K562 (cell line): ENCODE measurements around the gene HEATR3. TPM values are rescaled to one million over a fixed set of nuclear protein-coding genes. Genes with fewer than 3 reads are reported as not detected.

ENCODE experiments used
- RFX1 ChIP-seq: fragments of 450-650 bp; IDR thresholded peaks from 2 replicates; pipeline ENCODE4 v1.6.1; 2016; ENCODE audit warnings: mild to moderate bottlenecking, moderate library complexity
- TAF15 ChIP-seq: fragments of 200-400 bp; formaldehyde crosslinking; IDR thresholded peaks from 2 replicates; pipeline ENCODE4 v1.6.1; 2017; ENCODE audit warnings: mild to moderate bottlenecking, low read depth, low read length, moderate library complexity
- polyA plus RNA-seq, 8 experiments: library from polyadenylated mRNA; depleted of rRNA in 4 of 8; stranded (reverse) in 5 of 8; unstranded in 3 of 8; fragments of >200 nt; fragmentation: Nextera tagmentation in 2 of 8; fragmentation: Illumina TruSeq in 1 of 8; extraction: Ambion mirVana in 2 of 8; extraction: Trizol in 1 of 8; gene quantifications; 2 replicates each; pipeline versions ENCODE4 v1.2.1 to v1.2.3, GENCODE V29; 2011 to 2014; ENCODE audit warnings: inconsistent platforms in 1 of 8, missing spikeins in 1 of 8
- total RNA-seq, 7 experiments: library from RNA; depleted of rRNA in 6 of 7; stranded (reverse); fragments of >200 nt in 6 of 7; fragmentation: Illumina TruSeq in 2 of 7; extraction: Trizol in 2 of 7; gene quantifications; 2 replicates each; pipeline versions ENCODE4 v1.2.1 to v1.2.3, GENCODE V29; 2011 to 2021; ENCODE audit warnings: low replicate concordance in 1 of 7
- TF ChIP-seq, protein P1 (sequence below): sonication (generic); formaldehyde crosslinking; IDR thresholded peaks from 2 replicates; pipeline ENCODE4 v1.8.0; 2022; ENCODE audit warnings: mild to moderate bottlenecking, missing genetic modification reagents
- TF ChIP-seq, protein P2 (sequence below): fragments of 450-650 bp; IDR thresholded peaks from 2 replicates; pipeline ENCODE4 v1.6.1; 2016
- TF ChIP-seq, protein P3 (sequence below): conservative IDR thresholded peaks from 2 replicates; pipeline ENCODE4 v1.6.1; 2011; ENCODE audit warnings: low read depth, mild to moderate bottlenecking, low read length; ENCODE audit not compliant: control insufficient read depth
- TF ChIP-seq, protein P4 (sequence below): fragments of 200-600 bp; sonication (generic); IDR thresholded peaks from one replicate; pipeline ENCODE4 v1.6.1; 2012; ENCODE audit warnings: mild to moderate bottlenecking, low read depth, low read length, inconsistent platforms

Gene HEATR3
- total and polyA plus RNA-seq, 9 of the 15 experiments (the other 6 are each of a cell fraction or from before 2014, with no cell fraction given) = 1.7 to 30.2 (median 18.8) TPM

DNA sequence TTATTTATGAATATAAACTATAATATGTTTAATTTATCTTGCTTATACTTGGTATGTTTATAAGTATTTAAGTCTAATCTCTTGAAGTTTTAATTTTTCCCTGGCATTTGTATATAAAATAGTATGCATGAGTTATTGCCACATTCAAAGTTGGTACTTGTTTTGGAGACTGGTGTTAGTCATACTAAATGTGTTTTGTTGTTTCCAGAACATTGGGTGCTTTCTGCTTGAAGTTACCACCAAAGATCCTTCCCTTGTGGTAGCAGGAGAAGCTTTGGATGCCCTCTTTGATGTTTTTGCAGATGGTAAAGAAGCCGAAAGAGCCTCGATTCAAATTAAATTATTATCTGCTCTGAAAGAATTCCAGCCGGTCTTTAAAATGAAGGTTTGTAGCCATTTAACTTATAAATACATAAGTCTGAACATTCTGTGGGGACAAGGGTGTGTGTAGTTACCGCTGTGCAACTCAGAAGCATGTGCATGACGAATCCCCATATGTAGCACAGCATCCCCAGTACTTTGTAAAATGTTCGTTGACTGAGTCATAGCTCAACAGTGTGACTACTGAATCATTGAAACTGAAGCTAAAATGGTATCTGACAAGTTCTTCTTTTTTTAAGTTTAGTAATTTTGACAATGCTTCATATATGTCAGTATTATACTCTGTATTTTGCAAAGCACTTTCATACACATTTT, 36.4 kb downstream of the HEATR3 start (continued):
- TF ChIP-seq, protein P1, sequence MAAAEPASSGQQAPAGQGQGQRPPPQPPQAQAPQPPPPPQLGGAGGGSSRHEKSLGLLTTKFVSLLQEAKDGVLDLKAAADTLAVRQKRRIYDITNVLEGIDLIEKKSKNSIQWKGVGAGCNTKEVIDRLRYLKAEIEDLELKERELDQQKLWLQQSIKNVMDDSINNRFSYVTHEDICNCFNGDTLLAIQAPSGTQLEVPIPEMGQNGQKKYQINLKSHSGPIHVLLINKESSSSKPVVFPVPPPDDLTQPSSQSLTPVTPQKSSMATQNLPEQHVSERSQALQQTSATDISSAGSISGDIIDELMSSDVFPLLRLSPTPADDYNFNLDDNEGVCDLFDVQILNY (CRISPR knock-in tag) = no peak
- TF ChIP-seq, protein P2, sequence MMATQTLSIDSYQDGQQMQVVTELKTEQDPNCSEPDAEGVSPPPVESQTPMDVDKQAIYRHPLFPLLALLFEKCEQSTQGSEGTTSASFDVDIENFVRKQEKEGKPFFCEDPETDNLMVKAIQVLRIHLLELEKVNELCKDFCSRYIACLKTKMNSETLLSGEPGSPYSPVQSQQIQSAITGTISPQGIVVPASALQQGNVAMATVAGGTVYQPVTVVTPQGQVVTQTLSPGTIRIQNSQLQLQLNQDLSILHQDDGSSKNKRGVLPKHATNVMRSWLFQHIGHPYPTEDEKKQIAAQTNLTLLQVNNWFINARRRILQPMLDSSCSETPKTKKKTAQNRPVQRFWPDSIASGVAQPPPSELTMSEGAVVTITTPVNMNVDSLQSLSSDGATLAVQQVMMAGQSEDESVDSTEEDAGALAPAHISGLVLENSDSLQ = no peak
- TF ChIP-seq, protein P3, sequence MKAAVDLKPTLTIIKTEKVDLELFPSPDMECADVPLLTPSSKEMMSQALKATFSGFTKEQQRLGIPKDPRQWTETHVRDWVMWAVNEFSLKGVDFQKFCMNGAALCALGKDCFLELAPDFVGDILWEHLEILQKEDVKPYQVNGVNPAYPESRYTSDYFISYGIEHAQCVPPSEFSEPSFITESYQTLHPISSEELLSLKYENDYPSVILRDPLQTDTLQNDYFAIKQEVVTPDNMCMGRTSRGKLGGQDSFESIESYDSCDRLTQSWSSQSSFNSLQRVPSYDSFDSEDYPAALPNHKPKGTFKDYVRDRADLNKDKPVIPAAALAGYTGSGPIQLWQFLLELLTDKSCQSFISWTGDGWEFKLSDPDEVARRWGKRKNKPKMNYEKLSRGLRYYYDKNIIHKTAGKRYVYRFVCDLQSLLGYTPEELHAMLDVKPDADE = no peak
- TF ChIP-seq, protein P4, sequence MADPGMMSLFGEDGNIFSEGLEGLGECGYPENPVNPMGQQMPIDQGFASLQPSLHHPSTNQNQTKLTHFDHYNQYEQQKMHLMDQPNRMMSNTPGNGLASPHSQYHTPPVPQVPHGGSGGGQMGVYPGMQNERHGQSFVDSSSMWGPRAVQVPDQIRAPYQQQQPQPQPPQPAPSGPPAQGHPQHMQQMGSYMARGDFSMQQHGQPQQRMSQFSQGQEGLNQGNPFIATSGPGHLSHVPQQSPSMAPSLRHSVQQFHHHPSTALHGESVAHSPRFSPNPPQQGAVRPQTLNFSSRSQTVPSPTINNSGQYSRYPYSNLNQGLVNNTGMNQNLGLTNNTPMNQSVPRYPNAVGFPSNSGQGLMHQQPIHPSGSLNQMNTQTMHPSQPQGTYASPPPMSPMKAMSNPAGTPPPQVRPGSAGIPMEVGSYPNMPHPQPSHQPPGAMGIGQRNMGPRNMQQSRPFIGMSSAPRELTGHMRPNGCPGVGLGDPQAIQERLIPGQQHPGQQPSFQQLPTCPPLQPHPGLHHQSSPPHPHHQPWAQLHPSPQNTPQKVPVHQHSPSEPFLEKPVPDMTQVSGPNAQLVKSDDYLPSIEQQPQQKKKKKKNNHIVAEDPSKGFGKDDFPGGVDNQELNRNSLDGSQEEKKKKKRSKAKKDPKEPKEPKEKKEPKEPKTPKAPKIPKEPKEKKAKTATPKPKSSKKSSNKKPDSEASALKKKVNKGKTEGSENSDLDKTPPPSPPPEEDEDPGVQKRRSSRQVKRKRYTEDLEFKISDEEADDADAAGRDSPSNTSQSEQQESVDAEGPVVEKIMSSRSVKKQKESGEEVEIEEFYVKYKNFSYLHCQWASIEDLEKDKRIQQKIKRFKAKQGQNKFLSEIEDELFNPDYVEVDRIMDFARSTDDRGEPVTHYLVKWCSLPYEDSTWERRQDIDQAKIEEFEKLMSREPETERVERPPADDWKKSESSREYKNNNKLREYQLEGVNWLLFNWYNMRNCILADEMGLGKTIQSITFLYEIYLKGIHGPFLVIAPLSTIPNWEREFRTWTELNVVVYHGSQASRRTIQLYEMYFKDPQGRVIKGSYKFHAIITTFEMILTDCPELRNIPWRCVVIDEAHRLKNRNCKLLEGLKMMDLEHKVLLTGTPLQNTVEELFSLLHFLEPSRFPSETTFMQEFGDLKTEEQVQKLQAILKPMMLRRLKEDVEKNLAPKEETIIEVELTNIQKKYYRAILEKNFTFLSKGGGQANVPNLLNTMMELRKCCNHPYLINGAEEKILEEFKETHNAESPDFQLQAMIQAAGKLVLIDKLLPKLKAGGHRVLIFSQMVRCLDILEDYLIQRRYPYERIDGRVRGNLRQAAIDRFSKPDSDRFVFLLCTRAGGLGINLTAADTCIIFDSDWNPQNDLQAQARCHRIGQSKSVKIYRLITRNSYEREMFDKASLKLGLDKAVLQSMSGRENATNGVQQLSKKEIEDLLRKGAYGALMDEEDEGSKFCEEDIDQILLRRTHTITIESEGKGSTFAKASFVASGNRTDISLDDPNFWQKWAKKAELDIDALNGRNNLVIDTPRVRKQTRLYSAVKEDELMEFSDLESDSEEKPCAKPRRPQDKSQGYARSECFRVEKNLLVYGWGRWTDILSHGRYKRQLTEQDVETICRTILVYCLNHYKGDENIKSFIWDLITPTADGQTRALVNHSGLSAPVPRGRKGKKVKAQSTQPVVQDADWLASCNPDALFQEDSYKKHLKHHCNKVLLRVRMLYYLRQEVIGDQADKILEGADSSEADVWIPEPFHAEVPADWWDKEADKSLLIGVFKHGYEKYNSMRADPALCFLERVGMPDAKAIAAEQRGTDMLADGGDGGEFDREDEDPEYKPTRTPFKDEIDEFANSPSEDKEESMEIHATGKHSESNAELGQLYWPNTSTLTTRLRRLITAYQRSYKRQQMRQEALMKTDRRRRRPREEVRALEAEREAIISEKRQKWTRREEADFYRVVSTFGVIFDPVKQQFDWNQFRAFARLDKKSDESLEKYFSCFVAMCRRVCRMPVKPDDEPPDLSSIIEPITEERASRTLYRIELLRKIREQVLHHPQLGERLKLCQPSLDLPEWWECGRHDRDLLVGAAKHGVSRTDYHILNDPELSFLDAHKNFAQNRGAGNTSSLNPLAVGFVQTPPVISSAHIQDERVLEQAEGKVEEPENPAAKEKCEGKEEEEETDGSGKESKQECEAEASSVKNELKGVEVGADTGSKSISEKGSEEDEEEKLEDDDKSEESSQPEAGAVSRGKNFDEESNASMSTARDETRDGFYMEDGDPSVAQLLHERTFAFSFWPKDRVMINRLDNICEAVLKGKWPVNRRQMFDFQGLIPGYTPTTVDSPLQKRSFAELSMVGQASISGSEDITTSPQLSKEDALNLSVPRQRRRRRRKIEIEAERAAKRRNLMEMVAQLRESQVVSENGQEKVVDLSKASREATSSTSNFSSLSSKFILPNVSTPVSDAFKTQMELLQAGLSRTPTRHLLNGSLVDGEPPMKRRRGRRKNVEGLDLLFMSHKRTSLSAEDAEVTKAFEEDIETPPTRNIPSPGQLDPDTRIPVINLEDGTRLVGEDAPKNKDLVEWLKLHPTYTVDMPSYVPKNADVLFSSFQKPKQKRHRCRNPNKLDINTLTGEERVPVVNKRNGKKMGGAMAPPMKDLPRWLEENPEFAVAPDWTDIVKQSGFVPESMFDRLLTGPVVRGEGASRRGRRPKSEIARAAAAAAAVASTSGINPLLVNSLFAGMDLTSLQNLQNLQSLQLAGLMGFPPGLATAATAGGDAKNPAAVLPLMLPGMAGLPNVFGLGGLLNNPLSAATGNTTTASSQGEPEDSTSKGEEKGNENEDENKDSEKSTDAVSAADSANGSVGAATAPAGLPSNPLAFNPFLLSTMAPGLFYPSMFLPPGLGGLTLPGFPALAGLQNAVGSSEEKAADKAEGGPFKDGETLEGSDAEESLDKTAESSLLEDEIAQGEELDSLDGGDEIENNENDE = no peak
- no peak for TF ChIP-seq RFX1
- TF ChIP-seq TAF15 = no peak
- TF ChIP-seq, all 486 proteins: peak for 0
